Stimulated activated naive CD8-positive, alpha-beta T cell treated with anti-CD3 and anti-CD28 coated beads, Interleukin-15, Interleukin-2, amounts not matched to agents 100 U/mL and 50 U/mL, for 24 hours (primary cell): ENCODE results near the gene DPH3.

Source experiments
- ATAC-seq: fragments of 150-1000 bp; cut with Tn5 transposase; one replicate; pipeline ENCODE4 v1.10.0; 2021
- DNase-seq: peaks from one replicate; pipeline ENCODE4 v3.0.0; 2021

The DPH3 gene

GRCh38 chr3:16290827-16291196 is 26.1 kb upstream of the DPH3 start:
- ATAC-seq (peak; percentile 8), DNase-seq (no peak)

GRCh38 chr3:16290007-16290826 is 25.5 kb upstream of the DPH3 start:
- ATAC-seq (no peak), DNase-seq (peak; percentile 58)

GRCh38 chr3:16289144-16289889 is 24.6 kb upstream of the DPH3 start:
- ATAC-seq (no peak), DNase-seq (no peak)

- ATAC-seq, result no peak
- peak; percentile 21 for DNase-seq
Measured at GRCh38 chr3:16288664-16289063, 23.9 kb upstream of the DPH3 start.

GRCh38 chr3:16286751-16287543 is 22.2 kb upstream of the DPH3 start:
- ATAC-seq (no peak), DNase-seq (no peak)

DNA sequence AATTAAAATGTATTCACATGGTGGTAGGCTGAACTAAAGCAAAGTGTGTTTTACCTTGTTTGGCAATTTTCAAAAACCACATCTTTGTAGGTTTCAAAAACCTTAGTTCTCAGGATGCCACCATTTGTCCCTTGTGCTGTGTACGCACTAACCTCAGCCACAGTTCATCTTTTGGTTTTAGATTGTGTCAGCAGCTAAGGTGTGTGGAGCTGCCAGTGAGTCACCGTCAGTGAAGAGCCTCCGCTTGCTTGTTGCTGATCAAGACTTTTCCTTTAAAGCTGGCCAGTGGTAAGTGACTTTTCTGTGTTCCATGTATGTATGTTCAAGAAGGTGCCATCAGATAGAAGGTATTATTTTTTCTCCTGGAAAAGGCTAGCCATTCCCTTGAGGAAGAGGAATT is 21.4 kb upstream of the DPH3 start:
- DNase-seq, result peak; percentile 65
- peak; percentile 96 for ATAC-seq

GRCh38 chr3:16284633-16285032 is 19.9 kb upstream of the DPH3 start:
- DNase-seq, result no peak

DNA sequence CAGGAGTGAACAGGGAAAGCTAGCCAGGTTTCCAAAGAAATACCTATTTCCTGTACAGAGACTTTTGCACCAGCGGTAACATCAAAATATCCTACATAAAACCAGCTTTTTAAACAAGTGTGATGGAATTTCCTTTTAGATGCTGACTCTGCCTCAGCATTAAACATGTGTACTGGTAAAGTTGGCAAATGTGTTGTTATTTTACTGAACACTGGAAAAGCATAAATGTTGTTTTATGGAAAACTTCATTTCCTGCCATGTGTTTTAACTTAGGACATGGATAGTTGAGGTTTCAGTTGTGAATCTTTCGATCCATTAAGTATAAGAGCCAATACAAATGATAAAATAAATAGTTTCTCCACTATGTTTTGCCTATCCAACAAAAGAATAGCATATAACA is 15.9 kb upstream of the DPH3 start:
- ATAC-seq, result no peak
- no peak for DNase-seq

More at GRCh38 chr3:16284633-16285032, 19.9 kb upstream of the DPH3 start:
- ATAC-seq, result no peak

GRCh38 chr3:16279010-16279801 is 14.5 kb upstream of the DPH3 start:
- no peak for DNase-seq
- ATAC-seq, result no peak

GRCh38 chr3:16277471-16277870 is 12.7 kb upstream of the DPH3 start:
- ATAC-seq (no peak), DNase-seq (no peak)

- DNase-seq, result no peak
- no peak for ATAC-seq
Measured at GRCh38 chr3:16273867-16274266, 9.1 kb upstream of the DPH3 start.

DNA sequence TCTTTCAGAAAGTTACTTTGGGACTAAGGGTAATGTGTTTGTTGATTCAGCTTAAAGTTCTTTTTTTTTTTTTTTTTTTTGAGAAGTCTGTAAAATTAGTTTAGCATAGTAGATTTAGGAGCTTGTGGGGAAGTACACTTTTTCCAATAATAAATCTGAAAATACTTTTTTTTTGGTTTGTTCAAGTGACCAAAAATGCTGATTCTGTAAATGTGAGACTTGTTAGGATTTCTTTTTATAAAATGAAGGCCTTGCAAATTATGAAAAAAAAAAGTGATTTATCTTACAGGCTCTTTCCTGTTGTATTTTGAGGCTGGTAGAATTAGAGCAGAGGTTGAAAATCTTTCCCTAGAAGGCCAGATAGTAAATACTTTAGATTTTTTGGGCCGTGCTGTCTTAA is 7.8 kb upstream of the DPH3 start:
- no peak for ATAC-seq
- no peak for DNase-seq

DNA sequence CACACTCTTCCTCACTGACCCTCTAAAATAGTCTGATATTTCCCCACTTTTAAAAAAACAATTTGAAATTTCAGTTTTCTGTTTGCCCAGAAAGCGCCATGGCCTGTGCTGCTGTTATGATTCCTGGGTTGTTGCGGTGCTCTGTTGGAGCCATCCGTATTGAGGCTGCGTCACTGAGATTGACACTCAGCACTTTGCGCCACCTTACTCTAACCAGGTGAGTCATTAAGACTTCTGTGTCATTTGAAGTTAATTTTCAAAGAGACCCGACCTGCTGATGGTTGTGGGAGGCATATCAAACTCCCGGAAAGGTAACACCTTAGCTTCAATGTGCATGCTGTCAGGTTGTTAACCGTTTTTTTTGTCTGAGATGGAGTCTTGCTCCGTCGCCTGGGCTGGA is 6.1 kb upstream of the DPH3 start:
- ATAC-seq (no peak), DNase-seq (no peak)

- ATAC-seq, result no peak
- no peak for DNase-seq
Measured at GRCh38 chr3:16266714-16267113, 2.0 kb upstream of the DPH3 start.

GRCh38 chr3:16265455-16265786 is 678 bp upstream of the DPH3 start:
- ATAC-seq, result no peak
- no peak for DNase-seq

DNA sequence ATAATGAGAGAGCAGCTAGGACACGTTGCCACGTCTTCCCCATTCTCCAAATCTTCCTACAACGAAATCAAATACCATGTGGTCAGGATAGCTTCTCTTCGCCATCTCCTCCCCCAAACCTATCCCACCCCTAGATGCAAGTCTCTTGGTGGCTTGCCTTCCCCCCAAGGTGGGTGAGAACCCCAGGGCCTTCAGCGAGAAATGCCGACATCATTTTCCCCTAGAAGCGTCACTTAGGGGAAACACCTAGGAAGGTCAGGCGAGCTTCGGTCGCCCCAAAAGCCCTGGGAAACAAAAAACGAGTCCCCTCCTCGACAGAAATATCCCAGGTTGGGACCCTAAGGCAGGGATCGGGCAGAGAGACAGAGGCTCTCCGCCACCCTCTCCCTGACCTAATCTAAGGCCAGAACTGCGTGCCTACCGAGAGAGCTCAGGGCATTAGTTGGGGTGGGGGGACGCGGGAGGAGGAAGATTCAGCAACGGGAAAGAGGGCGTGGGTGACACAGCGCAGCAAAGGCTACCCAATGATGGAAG is 502 bp downstream of the DPH3 start:
- peak; percentile 11 for ATAC-seq
- no peak for DNase-seq

DNA sequence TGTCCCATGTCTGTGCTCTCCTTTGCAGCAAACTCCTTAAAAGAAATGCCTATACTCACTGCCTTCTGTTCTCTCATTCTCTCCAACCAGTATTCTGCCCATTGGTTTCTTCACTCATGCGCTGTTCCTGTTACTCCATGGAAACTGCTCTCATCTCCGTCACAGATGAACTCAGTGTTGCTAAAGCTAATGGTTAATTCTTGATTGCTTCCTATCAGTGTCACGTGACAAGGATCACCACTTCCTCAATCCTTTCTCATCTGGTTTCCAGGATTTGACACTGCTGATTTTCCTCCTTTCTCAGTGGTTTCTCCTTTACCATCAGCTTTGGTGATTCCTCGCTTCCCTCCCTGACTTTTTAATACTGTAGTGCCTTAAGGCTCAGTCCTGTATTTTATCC is 2.6 kb downstream of the DPH3 start:
- ATAC-seq (no peak), DNase-seq (no peak)

DNA sequence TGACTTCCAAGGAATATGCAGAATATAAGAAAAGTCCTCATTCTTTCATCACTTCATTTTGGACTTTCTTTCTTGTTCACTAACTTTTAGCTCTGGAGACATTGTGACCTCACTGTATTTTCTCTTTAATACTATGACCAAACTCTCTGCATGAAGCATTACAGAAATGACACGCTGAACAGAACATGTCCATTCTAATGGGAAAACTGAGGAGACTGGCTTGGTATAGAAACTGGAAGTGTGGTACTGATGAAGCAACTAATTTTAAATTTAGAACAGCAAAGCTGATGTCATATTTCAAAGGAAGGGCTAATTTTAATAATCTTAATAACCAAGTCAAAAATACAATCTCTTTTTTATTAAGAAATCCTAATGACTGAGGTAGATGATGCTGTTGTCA is 4.7 kb downstream of the DPH3 start:
- no peak for DNase-seq
- ATAC-seq, result no peak

DNA sequence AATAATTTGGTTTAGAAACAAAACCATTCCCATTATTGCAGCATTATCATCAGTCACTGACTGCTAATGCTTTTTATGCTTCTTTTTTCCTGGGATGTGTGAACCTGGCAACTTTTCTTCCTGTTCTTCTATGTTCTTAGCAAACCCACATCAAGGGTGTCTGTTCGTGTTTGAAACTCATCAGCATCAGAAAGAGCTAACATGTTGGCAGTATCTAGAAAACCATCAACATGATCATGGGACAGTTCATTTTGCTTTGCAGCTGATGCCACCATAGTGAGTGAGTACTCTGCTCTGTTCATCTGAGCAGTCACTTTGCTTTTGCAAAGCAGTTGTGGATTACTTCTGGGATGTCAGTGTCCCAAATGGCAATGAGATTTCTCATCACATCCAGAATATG is 5.9 kb downstream of the DPH3 start:
- ATAC-seq, result no peak
- no peak for DNase-seq

DNA sequence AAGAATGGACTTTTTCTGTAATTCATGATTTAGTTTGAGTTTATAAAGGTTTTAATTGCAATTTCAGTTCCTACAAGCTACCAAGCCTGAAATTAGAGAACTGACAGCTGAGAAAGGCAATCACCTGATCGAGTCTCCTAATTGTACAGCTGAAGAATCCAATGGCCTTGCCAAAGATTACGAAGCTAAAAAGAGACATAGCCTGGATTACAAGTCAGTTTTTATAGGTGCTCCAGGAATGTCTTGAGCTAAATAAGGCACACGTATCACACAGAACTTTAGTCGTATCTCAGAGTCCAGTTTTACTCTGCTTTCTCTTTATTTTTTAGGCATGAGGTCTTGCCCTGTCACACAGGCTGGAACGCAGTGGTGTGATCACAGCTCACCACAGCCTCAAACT is 6.6 kb downstream of the DPH3 start:
- ATAC-seq, result no peak

GRCh38 chr3:16257309-16257708 is 7.4 kb downstream of the DPH3 start:
- ATAC-seq, result no peak
- DNase-seq, result no peak

More for the DNA sequence above, 6.6 kb downstream of the DPH3 start:
- no peak for DNase-seq

- DNase-seq, result no peak
- no peak for ATAC-seq
Measured at GRCh38 chr3:16255726-16256125, 9.0 kb downstream of the DPH3 start.
